ENCODE results near the gene CNOT6. TPM values are rescaled to one million over a fixed set of nuclear protein-coding genes. Genes with fewer than 3 reads are reported as not detected.
"Not testable (repeated sequence)": the region's sequence is repeated elsewhere in the genome, so short reads cannot be mapped to it uniquely, and the experiment has no call there.

The CNOT6 gene
- total RNA-seq, 1 donor from 2014 or later, result 41.7 TPM

- Histone ChIP-seq H2AFZ (ENCODE audit: low read depth, low read length) (no peak overlapping the region), H3K27ac (ENCODE audit: low read depth, low read length) (no peak overlapping the region), H3K9ac (ENCODE audit: low read length) (no peak overlapping the region), H3K79me2 (ENCODE audit: insufficient read depth, low read length) (no peaks in the 10 kb centered on the region), H3K27me3 (ENCODE audit: insufficient read depth, low read length) (no peaks in the 10 kb centered on the region), H3K4me1 (ENCODE audit: insufficient read depth, low read length) (no peaks in the 10 kb centered on the region), H3K9me3 (ENCODE audit: insufficient read depth, low read depth, low read length) (no peaks in the 10 kb centered on the region), H3K4me2 (ENCODE audit: low read length) (no peak overlapping the region), H4K20me1 (ENCODE audit: insufficient read depth, low read length) (no peaks in the 10 kb centered on the region), H3K4me3 (ENCODE audit: insufficient read depth, low read depth, low read length) (no peak overlapping the region), H3K36me3 (ENCODE audit: insufficient read depth, low read length) (no peaks in the 10 kb centered on the region)
- no peaks in the 10 kb centered on the region for H3K36me3 Mint-ChIP-seq (ENCODE audit: low read depth, unreplicated experiment)
- peaks cover 16% of the 10 kb centered on the region for H3K27me3 Mint-ChIP-seq (ENCODE audit: low read depth, unreplicated experiment)
- H3K9me3 Mint-ChIP-seq (ENCODE audit: unreplicated experiment), result peaks cover 9% of the 10 kb centered on the region
- H3K27ac Mint-ChIP-seq (ENCODE audit: unreplicated experiment), result no peak overlapping the region
- H3K4me1 Mint-ChIP-seq (ENCODE audit: low read depth, unreplicated experiment), result peaks cover 2% of the 10 kb centered on the region
- DNase-seq (ENCODE audit: low read depth) (no peak), FAIRE-seq (no peak)
- no peak overlapping the region for H3K4me3 Mint-ChIP-seq (ENCODE audit: unreplicated experiment)
- TF ChIP-seq CTCF (IDR thresholded peaks at IDR 0.05; ENCODE audit: insufficient read depth, low read depth, low read length), result no peak
- TF ChIP-seq EZH2 (IDR thresholded peaks at IDR 0.05; ENCODE audit: insufficient read depth, low read length), result no peak
These were observed 30.1 kb upstream of the CNOT6 start for GRCh38 chr5:180463916-180464602.

GRCh38 chr5:180464603-180464970, 29.6 kb upstream of the CNOT6 start:
- DNase-seq (ENCODE audit: low read depth) (no peak), FAIRE-seq (no peak)
- Mint-ChIP-seq H3K27ac (ENCODE audit: unreplicated experiment) (no peak overlapping the region), H3K4me3 (ENCODE audit: unreplicated experiment) (no peak overlapping the region), H3K27me3 (ENCODE audit: low read depth, unreplicated experiment) (peaks cover 21% of the 10 kb centered on the region), H3K4me1 (ENCODE audit: low read depth, unreplicated experiment) (peaks cover 2% of the 10 kb centered on the region), H3K9me3 (ENCODE audit: unreplicated experiment) (peaks cover 8% of the 10 kb centered on the region), H3K36me3 (ENCODE audit: low read depth, unreplicated experiment) (no peaks in the 10 kb centered on the region)
- no peak for TF ChIP-seq EZH2 (IDR thresholded peaks at IDR 0.05; ENCODE audit: insufficient read depth, low read length)
- TF ChIP-seq CTCF (IDR thresholded peaks at IDR 0.05; ENCODE audit: insufficient read depth, low read depth, low read length), result no peak
- Histone ChIP-seq H3K4me2 (ENCODE audit: low read length) (no peak overlapping the region), H3K36me3 (ENCODE audit: insufficient read depth, low read length) (no peaks in the 10 kb centered on the region), H3K9ac (ENCODE audit: low read length) (no peak overlapping the region), H3K9me3 (ENCODE audit: insufficient read depth, low read depth, low read length) (no peaks in the 10 kb centered on the region), H3K79me2 (ENCODE audit: insufficient read depth, low read length) (no peaks in the 10 kb centered on the region), H3K4me3 (ENCODE audit: insufficient read depth, low read depth, low read length) (no peak overlapping the region), H2AFZ (ENCODE audit: low read depth, low read length) (no peak overlapping the region), H3K27ac (ENCODE audit: low read depth, low read length) (no peak overlapping the region), H3K4me1 (ENCODE audit: insufficient read depth, low read length) (no peaks in the 10 kb centered on the region), H4K20me1 (ENCODE audit: insufficient read depth, low read length) (no peaks in the 10 kb centered on the region), H3K27me3 (ENCODE audit: insufficient read depth, low read length) (no peaks in the 10 kb centered on the region)

- not testable (repeated sequence) for H3K27me3 ChIP-seq (ENCODE audit: insufficient read depth, low read length); H3K4me2 ChIP-seq (ENCODE audit: low read length); H3K4me3 Mint-ChIP-seq (ENCODE audit: unreplicated experiment); H3K9ac ChIP-seq (ENCODE audit: low read length); H3K9me3 ChIP-seq (ENCODE audit: insufficient read depth, low read depth, low read length); H3K36me3 Mint-ChIP-seq (ENCODE audit: low read depth, unreplicated experiment); H3K27ac Mint-ChIP-seq (ENCODE audit: unreplicated experiment); H3K4me1 ChIP-seq (ENCODE audit: insufficient read depth, low read length); H3K9me3 Mint-ChIP-seq (ENCODE audit: unreplicated experiment); H3K27ac ChIP-seq (ENCODE audit: low read depth, low read length); H3K4me1 Mint-ChIP-seq (ENCODE audit: low read depth, unreplicated experiment); DNase-seq (ENCODE audit: low read depth); H2AFZ ChIP-seq (ENCODE audit: low read depth, low read length); H3K4me3 ChIP-seq (ENCODE audit: insufficient read depth, low read depth, low read length); FAIRE-seq; H3K36me3 ChIP-seq (ENCODE audit: insufficient read depth, low read length); H4K20me1 ChIP-seq (ENCODE audit: insufficient read depth, low read length); H3K79me2 ChIP-seq (ENCODE audit: insufficient read depth, low read length)
- peaks cover 25% of the 10 kb centered on the region for H3K27me3 Mint-ChIP-seq (ENCODE audit: low read depth, unreplicated experiment)
These were observed 29.1 kb upstream of the CNOT6 start for GRCh38 chr5:180465052-180465451.
